Natural killer cell treated with Interleukin-12 subunit alpha and Interleukin-12 subunit beta and Interleukin-15 and Interleukin-18, amount 100 ng/mL, for 72 hours (primary cell): ENCODE data around the gene KCNQ5. TPM values are rescaled to one million over a fixed set of nuclear protein-coding genes. Genes with fewer than 3 reads are reported as not detected.

Experiments used
- ATAC-seq, 2 donors: fragments of 150-1000 bp; cut with Tn5 transposase in 1 of 2; sonication (Bioruptor Pico), chemical (Tn5 transposase) in 1 of 2; 2 replicates each; pipeline ENCODE4 v1.10.0; 2021
- DNase-seq: peaks from one replicate; pipeline ENCODE4 v3.0.0; 2022; ENCODE audit warnings: low spot score
- H3K27ac Mint-ChIP-seq, 2 donors: 1 replicate in 1 of 2; 2 replicates in 1 of 2; pipeline ENCODE4 v1.8.0; 2022; ENCODE audit warnings: mixed read lengths in 2 of 2, mild to moderate bottlenecking in 1 of 2, moderate library complexity in 1 of 2
- H3K27me3 Mint-ChIP-seq, 2 donors: 1 replicate in 1 of 2; 2 replicates in 1 of 2; pipeline ENCODE4 v1.8.0; 2022; ENCODE audit warnings: mixed read lengths in 2 of 2
- H3K36me3 Mint-ChIP-seq: one replicate; pipeline ENCODE4 v1.8.0; 2022; ENCODE audit warnings: mixed read lengths
- H3K4me1 Mint-ChIP-seq, 2 donors: 1 replicate in 1 of 2; 2 replicates in 1 of 2; pipeline ENCODE4 v1.8.0; 2022; ENCODE audit warnings: low read depth in 2 of 2, mixed read lengths in 2 of 2, mild to moderate bottlenecking in 1 of 2
- H3K4me3 Mint-ChIP-seq: one replicate; pipeline ENCODE4 v1.8.0; 2022; ENCODE audit warnings: mixed read lengths
- H3K9me3 Mint-ChIP-seq: 2 replicates; pipeline ENCODE4 v1.8.0; 2022; ENCODE audit warnings: mixed read lengths
- total RNA-seq, 2 donors: library from RNA; stranded (reverse); gene quantifications; one replicate each; pipeline ENCODE4 v1.2.3, GENCODE V29; 2022

KCNQ5 gene
- total RNA-seq, 2 donors from 2014 or later = 3.8 to 13.3 TPM

DNA sequence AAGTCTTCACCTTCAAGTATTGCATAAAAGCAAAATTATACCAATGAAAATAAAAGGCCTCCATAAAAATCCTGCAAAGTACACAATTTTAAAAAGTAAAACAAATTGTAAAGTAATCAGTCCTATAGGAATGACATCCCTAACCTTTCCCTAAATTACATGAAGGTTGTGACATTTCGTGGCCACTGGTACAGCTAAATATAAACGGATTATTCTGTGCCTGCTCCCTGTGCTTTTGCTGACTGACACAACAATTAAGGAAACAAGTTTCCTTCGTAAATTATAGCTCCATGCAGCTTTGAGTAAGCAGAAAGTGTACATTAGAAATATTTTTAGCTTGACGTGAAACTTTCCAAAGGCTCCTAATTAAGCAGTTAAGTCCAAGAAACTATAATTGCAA, 222.8 kb downstream of the KCNQ5 start:
- no peak for DNase-seq
- no peak for ATAC-seq
- H3K9me3 Mint-ChIP-seq = no peaks in the 10 kb centered on the region
- H3K36me3 Mint-ChIP-seq = no peaks in the 10 kb centered on the region
- H3K27ac Mint-ChIP-seq = no peak overlapping the region
- no peaks in the 10 kb centered on the region for H3K27me3 Mint-ChIP-seq
- H3K4me3 Mint-ChIP-seq = no peak overlapping the region
- no peaks in the 10 kb centered on the region for H3K4me1 Mint-ChIP-seq

DNA sequence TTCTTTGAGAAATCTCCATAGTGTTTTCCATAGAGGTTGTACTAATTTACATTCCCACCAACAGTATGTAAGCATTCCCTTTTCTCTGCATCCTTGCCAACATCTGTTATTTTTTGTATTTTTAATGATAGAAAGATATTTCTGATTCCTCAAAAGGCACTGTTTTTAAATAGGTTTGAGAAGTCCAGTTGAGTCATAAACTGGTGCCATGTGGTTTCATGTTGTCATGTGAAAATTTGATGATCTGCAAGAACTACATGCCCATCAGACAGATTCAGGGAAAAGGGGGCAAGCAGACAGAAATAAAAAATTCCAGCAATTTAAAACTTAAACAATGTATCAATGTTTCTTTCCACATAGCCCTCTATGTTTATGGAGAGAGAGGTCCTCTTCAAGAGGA, 227.5 kb downstream of the KCNQ5 start:
- no peak overlapping the region for H3K4me3 Mint-ChIP-seq
- DNase-seq (no peak), ATAC-seq (no peak)
- H3K9me3 Mint-ChIP-seq = no peaks in the 10 kb centered on the region
- H3K27me3 Mint-ChIP-seq = no peaks in the 10 kb centered on the region
- H3K36me3 Mint-ChIP-seq = no peaks in the 10 kb centered on the region
- no peaks in the 10 kb centered on the region for H3K4me1 Mint-ChIP-seq
- no peak overlapping the region for H3K27ac Mint-ChIP-seq

DNA sequence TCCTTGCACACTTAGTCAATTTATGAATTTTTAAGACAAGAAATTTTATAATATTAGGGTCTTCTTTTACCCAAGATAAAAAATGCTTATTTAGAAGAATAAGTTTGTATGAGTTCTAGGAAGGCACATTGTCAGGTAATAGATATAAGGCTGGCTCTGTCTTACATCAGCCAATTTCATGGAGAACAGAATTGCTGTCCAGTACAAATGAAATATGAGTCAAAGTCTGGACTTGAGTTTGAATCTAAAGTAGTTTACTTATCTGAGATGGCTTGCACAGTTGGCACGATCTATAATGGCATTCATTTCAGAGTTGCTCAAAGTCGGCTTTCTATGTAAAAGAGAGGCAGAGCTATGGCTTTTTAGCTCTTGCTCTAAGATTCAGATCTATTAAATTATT, 228.2 kb downstream of the KCNQ5 start:
- Mint-ChIP-seq H3K4me3 (no peak overlapping the region), H3K27me3 (no peaks in the 10 kb centered on the region), H3K27ac (no peak overlapping the region), H3K9me3 (no peaks in the 10 kb centered on the region), H3K4me1 (no peaks in the 10 kb centered on the region), H3K36me3 (no peaks in the 10 kb centered on the region)
- no peak for ATAC-seq
- no peak for DNase-seq

DNA sequence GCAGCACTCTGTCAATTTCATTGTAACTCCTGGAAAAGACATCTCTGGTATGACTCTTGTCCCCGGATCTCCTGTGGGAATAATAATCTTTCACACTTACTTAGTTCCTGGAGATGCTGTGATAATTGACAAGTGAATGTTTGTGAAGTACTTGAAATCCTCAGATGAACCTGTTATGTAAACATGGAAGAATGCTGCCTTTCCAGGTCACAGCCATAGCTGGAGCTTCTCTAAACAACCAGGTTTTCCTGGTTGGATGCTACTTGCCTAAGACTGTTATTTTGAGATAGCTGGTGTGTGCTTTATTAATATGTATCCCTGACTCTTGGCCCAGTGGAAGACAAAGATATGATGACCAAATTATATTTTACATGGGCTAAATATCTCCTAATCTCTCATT, 228.6 kb downstream of the KCNQ5 start:
- ATAC-seq = no peak
- Mint-ChIP-seq H3K36me3 (no peaks in the 10 kb centered on the region), H3K4me1 (no peaks in the 10 kb centered on the region), H3K27ac (no peak overlapping the region), H3K9me3 (no peaks in the 10 kb centered on the region), H3K4me3 (no peak overlapping the region), H3K27me3 (no peaks in the 10 kb centered on the region)
- no peak for DNase-seq

DNA sequence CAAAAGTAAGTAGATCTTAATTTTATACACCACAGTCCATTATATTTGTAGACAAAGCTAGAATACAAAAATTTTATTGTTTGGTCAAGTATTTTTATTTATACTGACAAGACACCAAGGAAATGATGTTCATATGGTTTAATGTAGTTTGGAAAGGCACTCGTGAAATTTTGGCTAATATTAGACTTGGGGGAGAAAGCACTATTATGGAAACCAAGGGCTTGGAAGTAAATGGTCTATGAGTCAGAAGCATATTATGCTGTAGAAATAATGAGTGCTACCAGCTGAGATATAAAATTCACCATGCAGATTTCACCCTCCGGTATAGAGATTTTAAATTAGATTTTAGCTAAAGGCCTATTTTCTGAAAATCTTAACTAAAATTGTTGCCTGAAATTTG, 233.6 kb downstream of the KCNQ5 start:
- no peaks in the 10 kb centered on the region for H3K4me1 Mint-ChIP-seq
- DNase-seq (no peak), ATAC-seq (no peak)
- no peaks in the 10 kb centered on the region for H3K27me3 Mint-ChIP-seq
- no peak overlapping the region for H3K27ac Mint-ChIP-seq
- H3K9me3 Mint-ChIP-seq = no peaks in the 10 kb centered on the region
- no peak overlapping the region for H3K4me3 Mint-ChIP-seq
- H3K36me3 Mint-ChIP-seq = no peaks in the 10 kb centered on the region

DNA sequence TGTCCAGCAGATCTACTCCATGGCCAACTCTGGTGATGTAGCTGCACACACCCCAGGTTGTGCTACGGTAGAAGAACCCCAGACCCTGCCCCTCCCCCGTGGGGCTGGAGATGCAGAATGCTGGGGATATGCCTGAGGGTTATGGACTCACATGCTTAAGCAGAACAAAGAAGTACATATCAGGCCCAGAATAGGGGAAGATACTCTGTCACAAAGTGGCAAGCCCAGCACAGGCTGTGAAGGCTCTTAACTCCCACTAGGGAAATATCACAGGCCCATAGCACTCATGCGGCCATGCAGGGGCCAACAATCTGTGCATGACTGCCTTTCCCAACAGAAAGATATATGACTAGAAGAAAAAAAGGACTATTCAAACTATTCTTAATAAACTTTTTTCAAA, 234.9 kb downstream of the KCNQ5 start:
- H3K4me1 Mint-ChIP-seq = peaks cover under 1 to 1% of the 10 kb centered on the region in 2 donors
- no peaks in the 10 kb centered on the region for H3K27me3 Mint-ChIP-seq
- H3K4me3 Mint-ChIP-seq = no peak overlapping the region
- no peaks in the 10 kb centered on the region for H3K36me3 Mint-ChIP-seq
- ATAC-seq (no peak), DNase-seq (no peak)
- no peaks in the 10 kb centered on the region for H3K9me3 Mint-ChIP-seq
- no peak overlapping the region for H3K27ac Mint-ChIP-seq

DNA sequence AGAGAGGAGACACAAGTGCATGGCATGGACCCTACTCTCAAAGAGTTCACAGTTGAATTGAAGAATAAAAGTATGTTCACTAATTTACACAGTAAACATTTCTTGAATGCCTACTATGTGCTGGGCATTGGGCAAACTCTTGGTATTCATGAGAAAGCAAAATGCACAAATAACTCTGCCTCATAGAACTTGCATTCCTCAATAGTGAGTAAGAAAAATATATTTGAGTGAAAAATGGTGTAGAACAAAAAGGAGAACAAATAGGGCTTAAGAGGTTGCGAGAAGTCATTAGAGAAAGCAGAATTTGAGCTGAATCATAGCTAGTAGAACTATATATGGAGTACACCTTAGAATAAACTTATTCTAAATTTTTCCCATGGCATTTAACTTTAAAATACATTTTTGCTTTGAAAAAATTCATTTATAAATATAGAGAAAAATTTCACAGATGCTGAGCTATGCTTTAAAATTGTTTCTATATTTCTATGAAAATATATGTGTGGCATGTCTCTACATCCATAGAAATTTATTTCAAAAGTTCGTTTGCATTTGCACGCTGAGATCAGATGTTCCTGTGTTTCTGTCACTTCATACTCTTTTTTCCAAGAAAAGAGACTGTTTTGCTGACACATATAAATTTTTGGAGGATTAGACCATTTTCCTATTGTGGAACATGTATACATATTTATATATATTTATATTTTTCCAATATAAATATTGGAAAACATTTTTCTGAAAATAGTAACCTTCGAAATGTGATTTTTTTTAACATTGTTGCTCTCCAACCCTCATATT, 236.1 kb downstream of the KCNQ5 start:
- Mint-ChIP-seq H3K27ac (no peak overlapping the region), H3K36me3 (no peaks in the 10 kb centered on the region), H3K9me3 (no peaks in the 10 kb centered on the region), H3K27me3 (no peaks in the 10 kb centered on the region), H3K4me3 (no peak overlapping the region), H3K4me1 (peaks cover 4 to 6% of the 10 kb centered on the region in 2 donors)
- DNase-seq = no peak
- ATAC-seq = no peak

DNA sequence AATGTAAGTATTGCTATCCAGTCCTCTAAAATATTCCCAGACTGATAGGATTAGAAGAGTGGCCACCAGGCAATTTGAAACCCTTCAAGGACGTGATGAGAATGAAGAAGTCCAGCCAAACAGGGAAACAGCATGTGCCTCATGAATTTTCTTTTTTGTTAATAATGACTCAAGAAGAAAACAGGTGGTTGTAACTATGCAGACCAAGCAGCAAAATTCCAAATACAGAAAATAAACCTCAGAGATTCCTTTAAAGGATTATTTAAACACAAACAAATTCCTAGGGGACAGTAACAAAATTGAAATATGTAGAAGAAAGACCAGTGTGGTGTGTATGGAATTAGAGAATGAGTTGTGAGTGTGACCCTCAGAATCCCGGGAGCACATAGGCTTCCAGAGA, 239.2 kb downstream of the KCNQ5 start:
- Mint-ChIP-seq H3K9me3 (no peaks in the 10 kb centered on the region), H3K27ac (no peak overlapping the region), H3K36me3 (no peaks in the 10 kb centered on the region), H3K4me3 (no peak overlapping the region), H3K27me3 (no peaks in the 10 kb centered on the region), H3K4me1 (peaks cover 4 to 6% of the 10 kb centered on the region in 2 donors)
- ATAC-seq (no peak), DNase-seq (no peak)

DNA sequence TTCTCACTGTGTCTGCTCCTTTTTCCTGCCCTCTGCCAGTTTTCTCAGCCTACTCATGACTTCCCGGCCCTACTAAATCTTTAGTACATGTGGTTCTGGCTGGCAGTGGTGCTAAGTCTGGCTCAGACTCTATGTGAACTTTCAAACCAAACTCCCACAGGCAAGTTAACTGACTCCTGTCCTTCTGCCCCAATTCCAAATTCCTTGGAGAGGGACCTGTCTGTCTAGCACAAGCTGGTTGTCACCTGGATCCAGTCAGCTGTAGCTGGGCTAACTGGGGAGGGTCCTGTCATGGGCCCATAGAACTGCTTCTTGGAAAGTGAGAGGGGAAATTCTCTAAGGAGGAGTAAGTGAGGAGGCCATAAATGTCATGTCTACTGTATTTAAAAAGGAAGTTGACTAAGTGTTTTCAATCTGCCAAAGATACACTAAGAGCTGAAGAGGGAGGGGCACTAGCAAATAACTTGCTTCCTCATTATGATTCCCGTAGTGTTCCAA, 240.1 kb downstream of the KCNQ5 start:
- peak overlapping the region in 1 of 2 donors; percentile 6 for H3K27ac Mint-ChIP-seq
- H3K4me1 Mint-ChIP-seq = peaks cover 4 to 6% of the 10 kb centered on the region in 2 donors
- ATAC-seq = no peak
- no peaks in the 10 kb centered on the region for H3K27me3 Mint-ChIP-seq
- no peak for DNase-seq
- H3K4me3 Mint-ChIP-seq = no peak overlapping the region
- H3K9me3 Mint-ChIP-seq = no peaks in the 10 kb centered on the region
- no peaks in the 10 kb centered on the region for H3K36me3 Mint-ChIP-seq

DNA sequence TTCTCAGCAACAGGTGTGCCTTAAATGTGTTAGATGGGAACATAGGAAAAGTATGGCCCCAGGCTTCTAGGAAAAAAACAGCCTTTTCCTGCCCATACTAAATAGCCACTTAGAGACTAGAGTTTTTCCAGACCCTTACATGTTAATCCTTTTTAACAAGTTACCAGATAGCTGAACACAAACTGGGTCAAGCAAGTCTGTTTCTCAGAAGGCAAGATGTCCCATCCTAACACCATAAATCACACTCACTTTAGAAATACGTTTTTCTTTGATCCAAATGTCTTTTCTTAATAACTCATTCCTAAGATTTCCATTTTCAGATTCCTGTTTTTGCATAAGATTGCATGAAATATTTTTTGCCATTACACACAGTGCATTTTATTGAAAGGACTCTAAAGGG, 241.3 kb downstream of the KCNQ5 start:
- no peak for ATAC-seq
- no peaks in the 10 kb centered on the region for H3K9me3 Mint-ChIP-seq
- H3K4me3 Mint-ChIP-seq = no peak overlapping the region
- no peak for DNase-seq
- H3K27me3 Mint-ChIP-seq = no peaks in the 10 kb centered on the region
- H3K36me3 Mint-ChIP-seq = no peaks in the 10 kb centered on the region
- no peak overlapping the region for H3K27ac Mint-ChIP-seq
- peaks cover 4 to 6% of the 10 kb centered on the region in 2 donors for H3K4me1 Mint-ChIP-seq

DNA sequence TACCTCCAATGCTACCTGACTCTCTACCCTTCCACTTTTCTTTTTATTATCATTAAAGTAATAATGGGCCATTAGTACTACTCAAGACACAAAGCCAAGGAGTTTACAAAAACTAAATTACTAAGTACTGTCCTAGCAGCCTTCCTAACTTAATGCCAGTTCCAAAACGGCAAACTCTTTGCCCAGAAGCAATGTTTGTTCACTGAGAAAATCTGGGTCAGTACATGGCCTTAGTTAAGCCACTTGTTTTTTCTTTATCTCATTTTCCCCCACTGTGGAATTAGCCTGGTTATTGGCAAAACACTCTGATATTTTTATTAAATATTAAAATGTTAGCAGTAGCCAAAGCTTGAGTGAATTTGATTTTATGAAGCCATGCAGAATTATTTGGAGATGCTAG, 242.4 kb downstream of the KCNQ5 start:
- ATAC-seq (no peak), DNase-seq (no peak)
- Mint-ChIP-seq H3K27me3 (no peaks in the 10 kb centered on the region), H3K4me1 (peaks cover 4 to 9% of the 10 kb centered on the region in 2 donors), H3K4me3 (no peak overlapping the region), H3K27ac (no peak overlapping the region), H3K9me3 (no peaks in the 10 kb centered on the region), H3K36me3 (no peaks in the 10 kb centered on the region)

DNA sequence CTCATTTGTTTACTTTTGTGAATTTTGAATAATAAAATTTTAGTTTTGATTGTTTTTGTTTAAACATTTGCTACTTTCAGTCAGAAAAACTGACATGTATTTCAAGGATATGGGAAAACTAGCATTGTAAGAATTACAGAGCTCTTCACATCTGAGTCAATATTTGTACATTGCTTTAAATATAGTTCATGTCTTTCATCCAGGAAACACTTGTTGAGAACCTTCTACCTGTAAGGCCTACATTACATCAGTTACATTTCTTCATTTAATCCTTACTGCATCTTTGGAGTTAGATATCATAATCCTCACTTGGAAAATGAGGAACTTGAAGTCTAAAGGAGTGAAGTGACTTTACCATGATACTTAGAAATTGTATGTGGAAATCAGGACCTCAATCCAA, 242.9 kb downstream of the KCNQ5 start:
- no peak for DNase-seq
- Mint-ChIP-seq H3K9me3 (no peaks in the 10 kb centered on the region), H3K27ac (no peak overlapping the region), H3K4me1 (peaks cover 4 to 9% of the 10 kb centered on the region in 2 donors), H3K27me3 (no peaks in the 10 kb centered on the region), H3K36me3 (no peaks in the 10 kb centered on the region), H3K4me3 (no peak overlapping the region)
- ATAC-seq = no peak

DNA sequence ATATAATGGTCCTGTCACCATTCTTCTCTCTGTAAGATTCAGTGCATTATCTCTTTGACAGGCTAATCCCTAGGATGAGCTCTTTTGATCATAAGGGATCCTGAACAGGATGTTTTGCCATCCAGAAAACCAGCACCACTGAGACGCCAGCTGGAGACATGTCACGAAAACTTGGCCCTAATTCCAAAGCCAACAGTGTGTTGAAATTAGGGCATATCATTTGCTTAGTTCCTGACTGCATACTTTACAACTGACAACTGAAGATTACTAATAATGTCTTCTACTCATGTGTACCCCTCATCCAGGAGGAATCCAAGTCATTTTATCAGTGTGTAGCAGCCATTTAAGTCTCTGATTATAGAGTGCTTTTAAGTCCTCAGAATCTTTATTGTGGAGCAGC, 243.6 kb downstream of the KCNQ5 start:
- H3K27me3 Mint-ChIP-seq = no peaks in the 10 kb centered on the region
- ATAC-seq (no peak), DNase-seq (no peak)
- no peaks in the 10 kb centered on the region for H3K36me3 Mint-ChIP-seq
- H3K9me3 Mint-ChIP-seq = no peaks in the 10 kb centered on the region
- peaks cover 4 to 9% of the 10 kb centered on the region in 2 donors for H3K4me1 Mint-ChIP-seq
- no peak overlapping the region for H3K27ac Mint-ChIP-seq
- H3K4me3 Mint-ChIP-seq = no peak overlapping the region

DNA sequence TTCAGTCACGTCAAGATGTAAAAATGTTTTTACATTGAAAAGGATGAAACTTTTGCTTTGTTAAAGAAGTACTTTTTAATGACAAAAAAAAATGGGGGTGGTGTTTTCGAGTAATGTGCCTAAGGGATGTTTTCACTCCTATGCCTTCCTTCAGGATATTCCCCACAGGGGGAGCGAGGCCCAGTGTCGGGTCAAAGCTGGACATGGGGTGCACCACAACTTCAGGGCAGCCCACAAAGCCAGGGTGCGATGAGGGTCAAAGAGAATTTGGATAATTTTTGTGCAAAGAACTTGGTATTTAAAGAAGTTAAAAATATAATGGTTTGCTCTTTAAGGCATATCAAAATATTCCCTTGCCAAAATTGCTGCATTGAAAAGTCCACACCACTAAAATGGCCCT, 247.8 kb downstream of the KCNQ5 start:
- Mint-ChIP-seq H3K27ac (no peak overlapping the region), H3K9me3 (no peaks in the 10 kb centered on the region), H3K4me1 (peaks cover 0 to 3% of the 10 kb centered on the region in 2 donors), H3K27me3 (no peaks in the 10 kb centered on the region), H3K4me3 (no peak overlapping the region), H3K36me3 (no peaks in the 10 kb centered on the region)
- no peak for ATAC-seq
- no peak for DNase-seq

DNA sequence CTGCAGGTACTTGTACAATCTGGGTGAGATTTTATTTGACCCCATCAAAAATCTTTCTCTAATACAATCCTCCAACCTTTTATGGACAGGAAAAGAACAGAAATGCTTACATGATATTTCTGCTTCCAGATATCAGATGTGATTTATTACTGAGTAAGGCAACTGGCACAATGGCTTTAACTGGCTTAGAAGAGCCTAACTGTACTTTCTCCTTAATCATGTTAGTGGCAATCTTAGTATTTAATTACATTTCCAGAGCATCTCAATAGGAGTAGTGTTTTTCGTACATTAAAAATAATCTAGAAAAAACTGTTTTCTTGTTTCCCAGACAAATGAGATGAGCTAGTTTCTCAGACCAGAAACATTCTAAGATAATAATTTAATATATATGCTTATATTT, 251.6 kb downstream of the KCNQ5 start:
- Mint-ChIP-seq H3K9me3 (no peaks in the 10 kb centered on the region), H3K4me1 (peaks cover 0 to under 1% of the 10 kb centered on the region in 2 donors), H3K27ac (no peak overlapping the region), H3K4me3 (no peak overlapping the region), H3K36me3 (no peaks in the 10 kb centered on the region), H3K27me3 (no peaks in the 10 kb centered on the region)
- DNase-seq (no peak), ATAC-seq (no peak)
